ENCODE data around the gene GIPC3.
A peak's percentile ranks its signal among the peaks of the same experiment; 100 is the strongest.

The GIPC3 gene

GRCh38 chr19:3613818-3614661 is 28.8 kb downstream of the GIPC3 start:
- H3K27ac ChIP-seq, result no peak overlapping the region
- no peak for TF ChIP-seq CTCF (conservative IDR thresholded peaks at IDR 0.05)

GRCh38 chr19:3614858-3615505 is 29.7 kb downstream of the GIPC3 start:
- no peak overlapping the region for H3K27ac ChIP-seq

GRCh38 chr19:3615524-3616135 is 30.4 kb downstream of the GIPC3 start:
- no peak for TF ChIP-seq CTCF (conservative IDR thresholded peaks at IDR 0.05)
- no peak overlapping the region for H3K27ac ChIP-seq

More at GRCh38 chr19:3614858-3615505, 29.7 kb downstream of the GIPC3 start:
- TF ChIP-seq CTCF (conservative IDR thresholded peaks at IDR 0.05), result no peak

GRCh38 chr19:3617463-3617862 is 32.2 kb downstream of the GIPC3 start:
- H3K27ac ChIP-seq, result no peak overlapping the region
- TF ChIP-seq CTCF (conservative IDR thresholded peaks at IDR 0.05), result no peak

GRCh38 chr19:3618144-3618810 is 33.0 kb downstream of the GIPC3 start:
- H3K27ac ChIP-seq, result no peak overlapping the region
- TF ChIP-seq CTCF (conservative IDR thresholded peaks at IDR 0.05), result peak; percentile 68

GRCh38 chr19:3618811-3619630 is 33.7 kb downstream of the GIPC3 start:
- H3K27ac ChIP-seq, result no peak overlapping the region
- TF ChIP-seq CTCF (conservative IDR thresholded peaks at IDR 0.05), result peak; percentile 4; the same call in 1 of the 2 replicates
